Erythroblast (primary cell): ENCODE data around the gene GALNT15.

Experiments
- GATA1 ChIP-seq: IDR thresholded peaks from 2 replicates; pipeline ENCODE4 v1.6.1; 2011; ENCODE audit warnings: low read depth, mild to moderate bottlenecking, control low read depth, low read length, moderate library complexity
- POLR2A ChIP-seq: IDR thresholded peaks from 2 replicates; pipeline ENCODE4 v1.6.1; 2011; ENCODE audit warnings: mild to moderate bottlenecking, low read length

DNA sequence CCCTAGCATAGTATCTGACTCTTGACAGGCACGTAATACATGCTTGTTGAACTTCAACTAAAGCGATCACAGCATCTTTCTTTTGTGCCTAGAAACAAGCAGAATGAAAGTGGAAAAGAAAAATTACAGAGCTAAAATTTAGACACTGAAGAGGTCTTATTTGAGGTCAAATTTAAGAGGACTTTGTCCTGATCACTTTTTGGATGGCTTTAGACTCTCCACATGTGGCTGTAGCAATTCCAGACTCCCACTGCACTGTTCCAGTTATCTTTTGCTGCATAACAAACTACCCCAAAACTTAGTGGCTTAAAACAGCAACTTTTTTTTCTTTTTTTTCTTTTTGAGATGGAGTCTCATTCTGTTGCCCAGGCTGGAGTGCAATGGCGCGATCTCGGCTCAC is 66.7 kb downstream of the GALNT15 start:
- TF ChIP-seq POLR2A (no peak), GATA1 (no peak)
